Measurements from ENCODE around the gene GGNBP2.

The GGNBP2 gene, protein sequence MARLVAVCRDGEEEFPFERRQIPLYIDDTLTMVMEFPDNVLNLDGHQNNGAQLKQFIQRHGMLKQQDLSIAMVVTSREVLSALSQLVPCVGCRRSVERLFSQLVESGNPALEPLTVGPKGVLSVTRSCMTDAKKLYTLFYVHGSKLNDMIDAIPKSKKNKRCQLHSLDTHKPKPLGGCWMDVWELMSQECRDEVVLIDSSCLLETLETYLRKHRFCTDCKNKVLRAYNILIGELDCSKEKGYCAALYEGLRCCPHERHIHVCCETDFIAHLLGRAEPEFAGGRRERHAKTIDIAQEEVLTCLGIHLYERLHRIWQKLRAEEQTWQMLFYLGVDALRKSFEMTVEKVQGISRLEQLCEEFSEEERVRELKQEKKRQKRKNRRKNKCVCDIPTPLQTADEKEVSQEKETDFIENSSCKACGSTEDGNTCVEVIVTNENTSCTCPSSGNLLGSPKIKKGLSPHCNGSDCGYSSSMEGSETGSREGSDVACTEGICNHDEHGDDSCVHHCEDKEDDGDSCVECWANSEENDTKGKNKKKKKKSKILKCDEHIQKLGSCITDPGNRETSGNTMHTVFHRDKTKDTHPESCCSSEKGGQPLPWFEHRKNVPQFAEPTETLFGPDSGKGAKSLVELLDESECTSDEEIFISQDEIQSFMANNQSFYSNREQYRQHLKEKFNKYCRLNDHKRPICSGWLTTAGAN

GRCh38 chr17:36544307-36545076 is at the start of gene GGNBP2:
Gene GGNBP2, plus strand, starts transcription at chr17:36544919. Its CDS starts 806 bp downstream, at chr17:36545725.
- no peaks in the 10 kb centered on the region for H3K27me3 ChIP-seq (ENCODE audit: control insufficient read depth, insufficient read depth, low read length)
- H3K36me3 ChIP-seq (ENCODE audit: control insufficient read depth, insufficient read depth, low read length) = no peaks in the 10 kb centered on the region
- H3K4me3 ChIP-seq (ENCODE audit: low read depth, low read length) = peak within 1 kb of the TSS; percentile 96
- H3K9ac ChIP-seq (ENCODE audit: low read length) = peak within 1 kb of the TSS; percentile 97
- no peaks in the 10 kb centered on the region for H3K9me3 ChIP-seq (ENCODE audit: control insufficient read depth, insufficient read depth, low read depth, low read length)
- H3K27ac ChIP-seq (ENCODE audit: low read depth, low read length) = peak within 1 kb of the TSS; percentile 93
- peaks cover 12% of the 10 kb centered on the region; the same call in 1 of the 2 replicates for H3K4me1 ChIP-seq (ENCODE audit: control insufficient read depth, insufficient read depth, low read length)

- Histone ChIP-seq H3K36me3 (ENCODE audit: control insufficient read depth, insufficient read depth, low read length) (peaks cover 81% of the 10 kb centered on the region), H3K9ac (ENCODE audit: low read length) (no peak overlapping the region), H3K27me3 (ENCODE audit: control insufficient read depth, insufficient read depth, low read length) (no peaks in the 10 kb centered on the region), H3K27ac (ENCODE audit: low read depth, low read length) (no peak overlapping the region), H3K4me1 (ENCODE audit: control insufficient read depth, insufficient read depth, low read length) (no peaks in the 10 kb centered on the region), H3K4me3 (ENCODE audit: low read depth, low read length) (no peak overlapping the region), H3K9me3 (ENCODE audit: control insufficient read depth, insufficient read depth, low read depth, low read length) (no peaks in the 10 kb centered on the region)
Observed at GRCh38 chr17:36495076-36495578, 49.6 kb upstream of the GGNBP2 start.

DNA sequence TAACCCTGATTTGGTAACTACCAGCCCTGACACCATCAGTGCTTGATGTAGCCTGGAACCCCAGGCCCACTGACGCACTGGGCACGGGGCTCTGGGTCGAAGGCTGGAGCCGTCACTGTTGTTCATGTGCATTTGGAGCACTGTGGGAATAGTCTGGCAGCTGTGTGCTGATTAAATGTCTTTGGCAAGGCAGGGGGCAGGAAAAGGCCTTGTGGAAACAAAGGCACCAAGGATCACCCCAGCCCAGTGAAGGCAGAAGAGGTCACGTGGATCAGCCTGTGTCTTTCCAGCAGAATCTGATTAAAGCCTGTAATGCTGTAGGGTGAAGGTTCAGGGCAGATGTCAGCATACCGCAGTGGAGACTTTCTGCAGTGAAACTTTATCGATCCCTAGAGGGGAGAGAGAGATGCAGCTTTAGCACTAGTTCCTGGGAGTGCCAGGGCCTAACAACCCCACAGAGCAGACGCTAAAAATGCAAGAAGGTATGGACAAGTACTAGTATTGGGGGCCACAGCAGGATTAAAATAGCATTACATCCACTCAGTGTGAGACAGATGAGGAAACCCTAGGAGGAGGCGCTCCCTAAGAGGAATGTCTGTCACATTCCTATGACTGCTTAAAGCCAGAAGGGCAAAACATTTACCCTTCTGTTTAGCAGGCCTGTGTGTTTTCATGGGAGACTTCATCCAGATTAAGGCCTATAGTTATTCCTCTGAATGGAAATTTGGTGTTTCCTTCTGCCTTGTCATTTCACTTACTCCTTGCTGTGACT is 48.5 kb upstream of the GGNBP2 start:
- H3K36me3 ChIP-seq (ENCODE audit: control insufficient read depth, insufficient read depth, low read length) = peaks cover 88% of the 10 kb centered on the region
- H3K9ac ChIP-seq (ENCODE audit: low read length) = no peak overlapping the region
- H3K27ac ChIP-seq (ENCODE audit: low read depth, low read length) = no peak overlapping the region
- no peaks in the 10 kb centered on the region for H3K4me1 ChIP-seq (ENCODE audit: control insufficient read depth, insufficient read depth, low read length)
- no peaks in the 10 kb centered on the region for H3K9me3 ChIP-seq (ENCODE audit: control insufficient read depth, insufficient read depth, low read depth, low read length)
- H3K27me3 ChIP-seq (ENCODE audit: control insufficient read depth, insufficient read depth, low read length) = no peaks in the 10 kb centered on the region
- H3K4me3 ChIP-seq (ENCODE audit: low read depth, low read length) = no peak overlapping the region

DNA sequence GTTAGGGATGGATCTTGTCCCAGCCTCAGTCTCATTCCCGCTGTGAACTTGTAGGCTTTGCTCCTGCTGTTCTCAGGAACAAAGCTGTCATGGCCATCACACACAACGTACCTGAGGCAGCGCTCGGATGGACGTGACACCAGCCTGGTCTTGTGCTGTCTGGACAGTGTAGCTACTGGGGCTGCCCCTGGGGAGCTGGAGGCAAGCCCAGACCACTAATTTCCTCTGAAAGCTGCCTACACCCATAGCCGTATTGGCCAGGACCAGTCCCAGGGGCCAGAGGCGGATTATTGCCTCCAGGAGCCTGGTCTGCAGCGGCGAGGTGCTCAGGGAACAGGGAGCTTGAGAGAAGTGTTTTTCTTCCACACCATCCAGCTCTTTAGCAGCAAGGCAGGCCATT is 46.6 kb upstream of the GGNBP2 start:
- H3K27me3 ChIP-seq (ENCODE audit: control insufficient read depth, insufficient read depth, low read length) = no peaks in the 10 kb centered on the region
- H3K9me3 ChIP-seq (ENCODE audit: control insufficient read depth, insufficient read depth, low read depth, low read length) = no peaks in the 10 kb centered on the region
- H3K4me1 ChIP-seq (ENCODE audit: control insufficient read depth, insufficient read depth, low read length) = no peaks in the 10 kb centered on the region
- peaks cover 88% of the 10 kb centered on the region for H3K36me3 ChIP-seq (ENCODE audit: control insufficient read depth, insufficient read depth, low read length)
- H3K27ac ChIP-seq (ENCODE audit: low read depth, low read length) = no peak overlapping the region
- no peak overlapping the region for H3K4me3 ChIP-seq (ENCODE audit: low read depth, low read length)
- H3K9ac ChIP-seq (ENCODE audit: low read length) = no peak overlapping the region

- Histone ChIP-seq H3K4me3 (ENCODE audit: low read depth, low read length) (no peak overlapping the region), H3K4me1 (ENCODE audit: control insufficient read depth, insufficient read depth, low read length) (no peaks in the 10 kb centered on the region), H3K9me3 (ENCODE audit: control insufficient read depth, insufficient read depth, low read depth, low read length) (no peaks in the 10 kb centered on the region), H3K27ac (ENCODE audit: low read depth, low read length) (no peak overlapping the region), H3K9ac (ENCODE audit: low read length) (no peak overlapping the region), H3K27me3 (ENCODE audit: control insufficient read depth, insufficient read depth, low read length) (no peaks in the 10 kb centered on the region), H3K36me3 (ENCODE audit: control insufficient read depth, insufficient read depth, low read length) (peaks cover 88% of the 10 kb centered on the region)
Observed at GRCh38 chr17:36498560-36499300, 46.0 kb upstream of the GGNBP2 start.

- Histone ChIP-seq H3K27me3 (ENCODE audit: control insufficient read depth, insufficient read depth, low read length) (no peaks in the 10 kb centered on the region), H3K4me3 (ENCODE audit: low read depth, low read length) (no peak overlapping the region), H3K4me1 (ENCODE audit: control insufficient read depth, insufficient read depth, low read length) (no peaks in the 10 kb centered on the region), H3K27ac (ENCODE audit: low read depth, low read length) (no peak overlapping the region), H3K36me3 (ENCODE audit: control insufficient read depth, insufficient read depth, low read length) (peaks cover 87% of the 10 kb centered on the region), H3K9me3 (ENCODE audit: control insufficient read depth, insufficient read depth, low read depth, low read length) (no peaks in the 10 kb centered on the region), H3K9ac (ENCODE audit: low read length) (no peak overlapping the region)
Observed at GRCh38 chr17:36500745-36501225, 43.9 kb upstream of the GGNBP2 start.

DNA sequence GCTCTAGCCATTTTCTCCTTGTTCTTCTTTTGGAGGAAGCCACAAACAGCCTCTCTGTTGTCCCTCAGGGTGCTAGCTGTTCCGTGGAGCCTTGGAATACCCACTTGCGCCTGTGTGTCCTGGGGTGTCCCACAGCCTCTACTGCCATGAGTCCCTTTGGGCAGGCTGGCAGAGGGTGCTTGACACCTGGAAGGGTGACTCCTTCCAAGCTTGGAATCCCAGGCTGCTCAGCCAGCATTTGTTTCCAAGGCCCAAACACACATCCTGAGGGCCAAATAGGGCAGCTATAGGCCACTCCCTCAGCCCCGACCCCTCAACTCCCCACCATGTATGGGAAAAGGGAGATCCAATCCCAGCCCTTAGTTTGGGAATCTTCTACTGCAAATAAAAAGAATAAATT is 43.4 kb upstream of the GGNBP2 start:
- Histone ChIP-seq H3K27ac (ENCODE audit: low read depth, low read length) (no peak overlapping the region), H3K27me3 (ENCODE audit: control insufficient read depth, insufficient read depth, low read length) (no peaks in the 10 kb centered on the region), H3K4me3 (ENCODE audit: low read depth, low read length) (no peak overlapping the region)

DNA sequence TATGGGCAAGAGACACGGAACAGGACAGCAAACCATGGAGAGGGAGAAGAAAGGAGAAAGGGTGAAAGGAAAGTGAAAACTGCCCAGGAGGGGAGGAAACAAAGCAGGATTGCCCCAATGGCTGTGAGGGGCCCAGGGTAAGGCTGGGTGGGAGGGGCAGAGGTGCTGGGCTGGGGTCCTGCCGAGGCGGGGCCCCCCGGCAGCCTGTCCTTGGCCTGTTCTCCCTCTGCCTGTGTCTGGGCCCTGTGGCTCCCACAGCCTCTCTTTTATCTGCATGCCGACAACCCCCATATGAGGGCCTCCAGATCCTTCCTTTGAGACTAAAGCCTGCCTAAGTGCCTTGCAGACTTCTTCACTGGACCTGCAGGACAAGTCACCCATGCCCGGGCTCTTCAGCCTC is 42.8 kb upstream of the GGNBP2 start:
- Histone ChIP-seq H3K9ac (ENCODE audit: low read length) (no peak overlapping the region), H3K9me3 (ENCODE audit: control insufficient read depth, insufficient read depth, low read depth, low read length) (no peaks in the 10 kb centered on the region), H3K36me3 (ENCODE audit: control insufficient read depth, insufficient read depth, low read length) (peaks cover 87% of the 10 kb centered on the region), H3K4me1 (ENCODE audit: control insufficient read depth, insufficient read depth, low read length) (no peaks in the 10 kb centered on the region), H3K27ac (ENCODE audit: low read depth, low read length) (no peak overlapping the region), H3K27me3 (ENCODE audit: control insufficient read depth, insufficient read depth, low read length) (no peaks in the 10 kb centered on the region), H3K4me3 (ENCODE audit: low read depth, low read length) (no peak overlapping the region)

More for the DNA sequence above, 43.4 kb upstream of the GGNBP2 start:
- Histone ChIP-seq H3K4me1 (ENCODE audit: control insufficient read depth, insufficient read depth, low read length) (no peaks in the 10 kb centered on the region), H3K9ac (ENCODE audit: low read length) (no peak overlapping the region), H3K9me3 (ENCODE audit: control insufficient read depth, insufficient read depth, low read depth, low read length) (no peaks in the 10 kb centered on the region), H3K36me3 (ENCODE audit: control insufficient read depth, insufficient read depth, low read length) (peaks cover 87% of the 10 kb centered on the region)

DNA sequence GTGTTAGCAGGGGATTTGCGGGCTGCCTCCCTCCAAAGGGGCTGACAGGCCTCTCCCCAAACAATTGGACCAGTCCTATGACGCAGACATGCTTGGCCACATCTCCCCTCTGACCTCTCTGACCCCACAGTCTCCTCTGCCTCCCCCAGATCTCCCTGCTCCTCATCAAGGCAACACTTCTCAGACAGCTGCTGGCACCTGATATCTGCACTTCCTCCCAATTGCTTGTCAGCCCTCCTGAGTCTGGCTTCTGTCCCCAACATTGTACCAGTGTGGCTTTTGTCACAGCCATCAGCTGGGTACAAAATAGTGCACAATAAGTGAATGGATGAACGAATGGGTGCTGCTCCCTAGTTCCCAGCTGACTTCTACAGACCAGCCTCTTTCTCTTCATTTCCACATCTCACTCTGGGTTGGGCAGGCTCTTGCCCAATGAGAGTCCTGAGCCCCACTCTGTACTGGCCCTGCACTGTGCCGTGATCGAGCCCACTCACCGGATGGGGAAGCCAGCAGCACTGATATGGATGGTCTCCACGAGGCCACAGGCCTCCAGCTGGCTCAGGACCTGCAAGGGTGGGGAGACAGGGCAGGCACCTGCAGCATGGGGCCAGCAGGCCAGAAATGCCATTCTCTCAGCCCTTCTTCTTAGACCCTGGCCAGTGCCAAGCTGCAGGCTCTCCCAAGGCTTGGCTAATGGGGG is 41.1 kb upstream of the GGNBP2 start:
- H3K27ac ChIP-seq (ENCODE audit: low read depth, low read length) = no peak overlapping the region
- peaks cover 92% of the 10 kb centered on the region for H3K36me3 ChIP-seq (ENCODE audit: control insufficient read depth, insufficient read depth, low read length)
- H3K9me3 ChIP-seq (ENCODE audit: control insufficient read depth, insufficient read depth, low read depth, low read length) = no peaks in the 10 kb centered on the region
- H3K4me3 ChIP-seq (ENCODE audit: low read depth, low read length) = no peak overlapping the region
- H3K4me1 ChIP-seq (ENCODE audit: control insufficient read depth, insufficient read depth, low read length) = no peaks in the 10 kb centered on the region
- no peaks in the 10 kb centered on the region for H3K27me3 ChIP-seq (ENCODE audit: control insufficient read depth, insufficient read depth, low read length)
- no peak overlapping the region for H3K9ac ChIP-seq (ENCODE audit: low read length)

All from HUES6 (cell line).